Measurements from ENCODE around the gene TCFL5.

The TCFL5 gene

DNA sequence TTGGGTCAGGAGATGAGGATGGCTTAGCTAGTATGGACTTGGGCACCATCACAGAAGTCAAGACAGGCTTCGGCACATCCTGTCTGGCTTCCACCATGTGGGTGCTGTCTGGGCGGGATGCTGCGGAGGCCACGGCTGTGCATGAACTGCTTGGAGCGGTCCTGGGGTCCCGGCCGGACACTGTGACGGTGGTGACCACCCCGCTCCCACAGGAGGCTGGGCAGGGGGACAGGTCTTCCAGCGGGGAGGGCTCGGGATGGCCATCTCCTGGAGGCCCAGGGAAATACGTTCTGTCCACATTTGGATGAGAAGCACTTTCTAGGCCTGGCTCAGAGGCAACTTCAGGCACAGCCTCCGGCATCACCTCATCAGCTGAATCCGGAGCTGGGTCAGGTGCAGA is 32.1 kb upstream of the TCFL5 start:
- no peaks in the 10 kb centered on the region for H3K4me1 ChIP-seq (ENCODE audit: insufficient read depth, insufficient read length)
- DNase-seq (ENCODE audit: low read depth, low spot score) = no peak

DNA sequence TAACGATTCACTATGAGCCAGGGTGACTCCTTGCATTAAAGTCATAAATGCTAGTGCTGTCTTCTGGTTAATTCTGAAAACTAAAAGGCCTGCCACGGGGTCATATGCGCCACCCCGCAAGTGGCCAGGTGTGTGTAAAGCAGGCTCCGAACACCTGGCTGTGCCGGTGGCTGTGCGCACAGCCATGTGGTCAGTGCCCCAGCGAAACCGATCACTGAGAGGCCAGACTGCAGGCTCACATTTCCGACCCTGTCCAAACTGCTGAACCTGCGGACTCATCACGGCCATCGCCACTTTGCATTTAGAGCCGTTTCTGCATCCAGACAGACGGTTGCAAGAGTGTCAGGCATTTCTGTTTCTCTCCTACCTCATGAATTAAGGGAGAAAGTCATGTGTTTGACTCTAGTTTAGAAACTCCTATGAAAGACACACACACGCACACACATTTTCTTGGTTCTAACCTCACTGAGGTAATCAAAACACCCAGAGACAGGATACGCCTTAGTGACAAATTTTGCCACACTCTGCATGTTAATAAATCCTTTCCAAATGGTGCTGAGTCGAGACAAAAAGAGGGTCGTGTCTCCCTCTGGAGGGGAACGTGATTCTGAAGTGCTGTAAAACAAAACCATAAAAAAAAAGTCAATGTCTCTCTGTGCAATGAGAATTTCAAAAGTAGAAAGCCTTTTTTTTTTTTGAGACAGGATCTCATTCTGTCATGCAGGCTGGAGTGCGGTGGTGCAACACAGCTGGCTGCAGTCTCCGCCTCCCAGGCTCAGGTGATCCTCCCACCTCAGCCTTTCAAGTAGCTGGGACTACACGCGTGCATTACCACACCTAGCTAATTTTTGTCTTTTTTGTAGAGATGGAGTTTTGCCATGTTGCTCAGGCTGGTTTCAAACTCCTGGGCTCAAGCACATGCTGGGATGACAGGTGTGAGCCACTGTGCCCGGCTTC is 31.0 kb upstream of the TCFL5 start:
- Histone ChIP-seq H3K9ac (ENCODE audit: insufficient read length, low read depth) (no peak overlapping the region), H3K9me3 (ENCODE audit: insufficient read depth, low read length) (no peaks in the 10 kb centered on the region), H3K36me3 (ENCODE audit: insufficient read depth, insufficient read length, low read length) (peaks cover 100% of the 10 kb centered on the region), H3K4me3 (ENCODE audit: insufficient read length, low read depth) (no peak overlapping the region), H3K4me1 (ENCODE audit: insufficient read depth, insufficient read length) (peaks cover 6% of the 10 kb centered on the region), H3K27me3 (ENCODE audit: insufficient read depth, insufficient read length) (no peaks in the 10 kb centered on the region)
- DNase-seq (ENCODE audit: low read depth, low spot score) = no peak
- TF ChIP-seq YY1 (IDR thresholded peaks at IDR 0.05; ENCODE audit: insufficient read depth, insufficient read length) = no peak

More for the DNA sequence above, 32.1 kb upstream of the TCFL5 start:
- Histone ChIP-seq H3K36me3 (ENCODE audit: insufficient read depth, insufficient read length, low read length) (peaks cover 94% of the 10 kb centered on the region), H3K9me3 (ENCODE audit: insufficient read depth, low read length) (no peaks in the 10 kb centered on the region), H3K4me3 (ENCODE audit: insufficient read length, low read depth) (no peak overlapping the region), H3K27me3 (ENCODE audit: insufficient read depth, insufficient read length) (no peaks in the 10 kb centered on the region), H3K9ac (ENCODE audit: insufficient read length, low read depth) (no peak overlapping the region)
- no peak for TF ChIP-seq SUZ12 (IDR thresholded peaks at IDR 0.05; ENCODE audit: extremely low read depth, insufficient read depth, insufficient read length)

DNA sequence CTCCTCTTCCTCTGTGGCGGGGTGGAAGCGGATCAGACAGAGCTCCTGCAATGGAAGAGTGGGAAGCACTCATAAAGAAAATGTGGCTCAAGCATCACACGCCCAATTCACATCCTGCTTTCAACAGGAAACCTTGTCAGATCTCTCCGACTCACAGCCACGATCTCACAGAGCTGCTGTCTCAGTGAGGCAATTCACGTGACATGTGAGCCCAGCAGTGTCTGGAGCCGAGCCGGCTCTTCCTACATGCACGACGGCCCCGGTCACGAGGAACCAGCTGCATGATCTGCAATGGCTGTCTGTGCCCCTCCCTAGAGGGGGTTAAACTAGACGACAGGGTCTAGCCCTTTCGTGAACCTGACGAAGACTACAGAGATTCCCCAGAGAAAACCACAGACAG is 29.5 kb upstream of the TCFL5 start:
- TF ChIP-seq ZNF274 (IDR thresholded peaks at IDR 0.05; ENCODE audit: low read depth, low read length) = no peak
- TF ChIP-seq YY1 (IDR thresholded peaks at IDR 0.05; ENCODE audit: insufficient read depth, insufficient read length) = no peak
- no peak for TF ChIP-seq SUZ12 (IDR thresholded peaks at IDR 0.05; ENCODE audit: extremely low read depth, insufficient read depth, insufficient read length)
- Histone ChIP-seq H3K36me3 (ENCODE audit: insufficient read depth, insufficient read length, low read length) (peaks cover 100% of the 10 kb centered on the region), H3K9ac (ENCODE audit: insufficient read length, low read depth) (no peak overlapping the region), H3K9me3 (ENCODE audit: insufficient read depth, low read length) (no peaks in the 10 kb centered on the region), H3K4me3 (ENCODE audit: insufficient read length, low read depth) (no peak overlapping the region), H3K4me1 (ENCODE audit: insufficient read depth, insufficient read length) (peaks cover 6% of the 10 kb centered on the region), H3K27me3 (ENCODE audit: insufficient read depth, insufficient read length) (no peaks in the 10 kb centered on the region)
- DNase-seq (ENCODE audit: low read depth, low spot score) = no peak

DNA sequence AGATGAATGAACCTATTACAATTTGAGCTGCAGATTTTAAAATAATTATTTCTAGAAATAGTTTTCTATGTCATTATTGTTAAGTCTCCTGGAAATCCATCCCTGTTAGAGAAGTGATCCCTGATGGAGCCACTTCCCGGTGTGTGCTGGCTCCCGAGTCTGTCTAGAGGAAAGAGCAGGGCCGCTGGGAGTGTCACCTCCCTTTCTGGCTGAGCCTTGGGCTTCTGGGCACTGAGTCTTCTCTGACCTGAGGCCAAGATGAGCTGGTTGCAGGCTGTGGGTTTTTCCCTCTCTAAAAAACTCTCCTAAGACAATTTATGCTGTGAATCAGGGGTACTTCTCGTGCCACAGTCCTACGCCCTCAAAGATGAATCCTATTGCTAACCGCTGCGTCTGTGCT is 28.8 kb upstream of the TCFL5 start:
- no peaks in the 10 kb centered on the region for H3K27me3 ChIP-seq (ENCODE audit: insufficient read depth, insufficient read length)
- TF ChIP-seq ZNF274 (IDR thresholded peaks at IDR 0.05; ENCODE audit: low read depth, low read length) (no peak), SUZ12 (IDR thresholded peaks at IDR 0.05; ENCODE audit: extremely low read depth, insufficient read depth, insufficient read length) (no peak), YY1 (IDR thresholded peaks at IDR 0.05; ENCODE audit: insufficient read depth, insufficient read length) (no peak)
- H3K36me3 ChIP-seq (ENCODE audit: insufficient read depth, insufficient read length, low read length) = peaks cover 100% of the 10 kb centered on the region
- no peak overlapping the region for H3K4me3 ChIP-seq (ENCODE audit: insufficient read length, low read depth)
- H3K4me1 ChIP-seq (ENCODE audit: insufficient read depth, insufficient read length) = peaks cover 10% of the 10 kb centered on the region
- DNase-seq (ENCODE audit: low read depth, low spot score) = no peak
- no peaks in the 10 kb centered on the region for H3K9me3 ChIP-seq (ENCODE audit: insufficient read depth, low read length)
- no peak overlapping the region for H3K9ac ChIP-seq (ENCODE audit: insufficient read length, low read depth)

DNA sequence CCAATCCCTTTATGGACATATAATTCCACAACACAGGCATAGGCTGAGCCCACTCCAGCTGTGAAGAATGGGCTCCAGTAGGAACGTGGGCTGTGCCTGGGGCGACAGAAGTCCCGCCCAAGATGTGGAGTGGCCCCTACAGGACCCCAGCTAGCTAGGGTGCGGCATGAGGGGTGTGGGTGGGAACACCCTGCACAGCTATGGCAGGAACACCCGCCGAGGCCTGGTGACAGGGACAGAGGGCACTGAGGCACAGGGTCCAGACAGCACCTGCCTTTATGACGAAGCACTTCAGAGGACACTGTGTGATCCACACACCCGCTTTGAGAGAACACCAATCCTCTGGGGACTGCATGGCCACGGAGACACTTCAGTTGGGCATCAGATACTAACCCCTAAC is 28.2 kb upstream of the TCFL5 start:
- TF ChIP-seq SUZ12 (IDR thresholded peaks at IDR 0.05; ENCODE audit: extremely low read depth, insufficient read depth, insufficient read length) (no peak), YY1 (IDR thresholded peaks at IDR 0.05; ENCODE audit: insufficient read depth, insufficient read length) (no peak), ZNF274 (IDR thresholded peaks at IDR 0.05; ENCODE audit: low read depth, low read length) (no peak)
- Histone ChIP-seq H3K4me1 (ENCODE audit: insufficient read depth, insufficient read length) (peaks cover 10% of the 10 kb centered on the region), H3K27me3 (ENCODE audit: insufficient read depth, insufficient read length) (no peaks in the 10 kb centered on the region), H3K9ac (ENCODE audit: insufficient read length, low read depth) (no peak overlapping the region), H3K4me3 (ENCODE audit: insufficient read length, low read depth) (no peak overlapping the region), H3K9me3 (ENCODE audit: insufficient read depth, low read length) (no peaks in the 10 kb centered on the region), H3K36me3 (ENCODE audit: insufficient read depth, insufficient read length, low read length) (peaks cover 99% of the 10 kb centered on the region)
- no peak for DNase-seq (ENCODE audit: low read depth, low spot score)

DNA sequence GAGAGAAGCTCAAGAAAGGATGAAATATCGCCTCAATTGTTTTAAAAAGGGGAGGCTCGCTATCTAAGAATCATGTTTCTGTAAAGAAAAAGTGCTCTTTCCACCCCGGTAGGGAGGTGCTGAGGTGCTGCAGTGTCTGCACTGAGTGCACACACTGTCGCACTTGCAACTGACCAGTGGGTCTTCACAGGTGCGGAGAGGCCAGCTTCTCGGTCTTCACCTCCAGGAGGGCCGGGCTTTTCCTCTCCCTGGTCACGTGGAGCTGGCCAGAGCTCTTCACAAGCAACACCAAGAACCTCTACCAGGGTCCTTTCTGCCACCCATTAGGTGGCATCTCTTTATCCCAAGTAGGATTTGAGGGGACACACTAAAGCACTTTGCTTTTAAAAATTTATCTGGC is 27.8 kb upstream of the TCFL5 start:
- peaks cover 95% of the 10 kb centered on the region for H3K36me3 ChIP-seq (ENCODE audit: insufficient read depth, insufficient read length, low read length)
- H3K4me1 ChIP-seq (ENCODE audit: insufficient read depth, insufficient read length) = peaks cover 10% of the 10 kb centered on the region
- H3K9me3 ChIP-seq (ENCODE audit: insufficient read depth, low read length) = no peaks in the 10 kb centered on the region
- no peak for DNase-seq (ENCODE audit: low read depth, low spot score)
- no peaks in the 10 kb centered on the region for H3K27me3 ChIP-seq (ENCODE audit: insufficient read depth, insufficient read length)
- H3K9ac ChIP-seq (ENCODE audit: insufficient read length, low read depth) = no peak overlapping the region
- no peak overlapping the region for H3K4me3 ChIP-seq (ENCODE audit: insufficient read length, low read depth)
- TF ChIP-seq ZNF274 (IDR thresholded peaks at IDR 0.05; ENCODE audit: low read depth, low read length) (no peak), YY1 (IDR thresholded peaks at IDR 0.05; ENCODE audit: insufficient read depth, insufficient read length) (no peak), SUZ12 (IDR thresholded peaks at IDR 0.05; ENCODE audit: extremely low read depth, insufficient read depth, insufficient read length) (no peak)

DNA sequence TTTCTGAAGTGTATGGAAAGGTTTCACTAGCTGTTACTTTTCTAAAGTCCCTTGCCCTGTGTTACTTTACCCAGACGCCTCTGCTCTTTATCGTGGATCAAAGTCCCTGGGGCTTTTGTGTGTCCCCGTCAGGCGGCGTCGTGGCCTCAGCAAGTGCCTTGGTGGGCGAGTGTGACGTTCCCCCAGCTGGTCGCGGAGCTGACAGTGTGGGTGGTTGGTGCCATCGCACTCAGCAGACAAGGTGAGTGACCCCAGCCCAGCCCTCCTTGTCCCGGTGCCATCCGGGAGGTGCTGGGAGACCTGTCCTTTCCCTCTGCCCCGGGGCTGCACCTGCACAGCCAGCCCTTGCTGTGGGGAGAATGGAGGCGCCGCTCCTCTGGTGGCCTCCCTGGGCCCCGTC is 27.3 kb upstream of the TCFL5 start:
- no peak for DNase-seq (ENCODE audit: low read depth, low spot score)
- no peak for TF ChIP-seq SUZ12 (IDR thresholded peaks at IDR 0.05; ENCODE audit: extremely low read depth, insufficient read depth, insufficient read length)
- TF ChIP-seq ZNF274 (IDR thresholded peaks at IDR 0.05; ENCODE audit: low read depth, low read length) = no peak
- TF ChIP-seq YY1 (IDR thresholded peaks at IDR 0.05; ENCODE audit: insufficient read depth, insufficient read length) = no peak
- Histone ChIP-seq H3K4me1 (ENCODE audit: insufficient read depth, insufficient read length) (peaks cover 10% of the 10 kb centered on the region), H3K36me3 (ENCODE audit: insufficient read depth, insufficient read length, low read length) (peaks cover 90% of the 10 kb centered on the region), H3K9me3 (ENCODE audit: insufficient read depth, low read length) (no peaks in the 10 kb centered on the region), H3K9ac (ENCODE audit: insufficient read length, low read depth) (no peak overlapping the region), H3K4me3 (ENCODE audit: insufficient read length, low read depth) (no peak overlapping the region), H3K27me3 (ENCODE audit: insufficient read depth, insufficient read length) (no peaks in the 10 kb centered on the region)
